A549 (cell line): ENCODE measurements around the gene URI1.

ENCODE experiments used
- CEBPB ChIP-seq, 2 experiments: fragments of >200 bp in 1 of 2; sonication (Bioruptor Twin) in 1 of 2; formaldehyde crosslinking in 1 of 2; IDR thresholded peaks; 2 replicates each; pipeline ENCODE4 v1.6.1; 2012 to 2016
- CTCF ChIP-seq: fragments of >200 bp; sonication (Bioruptor Twin); formaldehyde crosslinking; IDR thresholded peaks from 3 replicates; pipeline ENCODE4 v1.5.1; 2016
- E2F6 ChIP-seq: IDR thresholded peaks from 2 replicates; pipeline ENCODE4 v1.6.1; 2012; ENCODE audit warnings: low read depth, borderline replicate concordance
- EHMT2 ChIP-seq: fragments of 200-600 bp; sonication (generic); IDR thresholded peaks from 2 replicates; pipeline ENCODE4 v1.6.1; 2016; ENCODE audit warnings: antibody characterized with exemption, low read depth, mild to moderate bottlenecking, moderate library complexity
- EP300 ChIP-seq, 2 experiments: fragments of >200 bp; sonication (Bioruptor Twin); formaldehyde crosslinking; IDR thresholded peaks; 2 replicates in 1 of 2; 3 replicates in 1 of 2; pipeline ENCODE4 v1.6.1; 2016 to 2017
- NR3C1 ChIP-seq: fragments of >200 bp; sonication (Bioruptor Twin); formaldehyde crosslinking; IDR thresholded peaks from 3 replicates; pipeline ENCODE4 v1.6.1; 2017
- POLR2A ChIP-seq: IDR thresholded peaks from 2 replicates; pipeline ENCODE4 v1.6.1; 2012; ENCODE audit warnings: mild to moderate bottlenecking, low read length
- RAD21 ChIP-seq, 2 experiments: fragments of >200 bp in 1 of 2; sonication (Bioruptor Twin) in 1 of 2; formaldehyde crosslinking in 1 of 2; IDR thresholded peaks in 1 of 2; conservative IDR thresholded peaks in 1 of 2; 2 replicates in 1 of 2; 3 replicates in 1 of 2; pipeline ENCODE4 v1.6.1; 2012 to 2018; ENCODE audit warnings: inconsistent platforms in 1 of 2

- TF ChIP-seq POLR2A (no peak), RAD21 (conservative IDR thresholded peaks at IDR 0.05 in 1 of 2, IDR thresholded peaks at IDR 0.05 in 1 of 2) (no peak), EHMT2 (no peak), CTCF (no peak), NR3C1 (no peak), CEBPB (IDR thresholded peaks at IDR 0.05) (no peak), EP300 (IDR thresholded peaks at IDR 0.05) (no peak), E2F6 (no peak)
Measured at GRCh38 chr19:30004403-30004802, 62.4 kb downstream of the URI1 start.
